GM21367 (cell line): ENCODE measurements around the gene ZNF672.
"Not testable (repeated sequence)": the region's sequence is repeated elsewhere in the genome, so short reads cannot be mapped to it uniquely, and the experiment has no call there.

ENCODE experiments used
- ATAC-seq: cut with Tn5 transposase; IDR thresholded peaks from one replicate; pipeline ENCODE4 v1.9.1; 2021; ENCODE audit not compliant: unreplicated experiment

Gene ZNF672

GRCh38 chr1:248837781-248838356 is at the start of gene ZNF672:
Gene ZNF672, plus strand, starts transcription at chr1:248838224. Its CDS starts 9,051 bp downstream, at chr1:248847275.
- peak; percentile 82 for ATAC-seq

- no peak for ATAC-seq
Measured at GRCh38 chr1:248788327-248788726, 49.7 kb upstream of the ZNF672 start.

- not testable (repeated sequence) for ATAC-seq
Measured at GRCh38 chr1:248789337-248789736, 48.7 kb upstream of the ZNF672 start.

- ATAC-seq = no peak
Measured at GRCh38 chr1:248790456-248790855, 47.6 kb upstream of the ZNF672 start.

GRCh38 chr1:248791010-248791409 is 47.0 kb upstream of the ZNF672 start:
- ATAC-seq = no peak

GRCh38 chr1:248792342-248792741 is 45.7 kb upstream of the ZNF672 start:
- no peak for ATAC-seq

- ATAC-seq = peak; percentile 89
Measured at GRCh38 chr1:248793592-248793991, 44.4 kb upstream of the ZNF672 start.

GRCh38 chr1:248794663-248795062 is 43.4 kb upstream of the ZNF672 start:
- not testable (repeated sequence) for ATAC-seq

- ATAC-seq = no peak
Measured at GRCh38 chr1:248798791-248799190, 39.2 kb upstream of the ZNF672 start.

GRCh38 chr1:248800459-248800858 is 37.6 kb upstream of the ZNF672 start:
- no peak for ATAC-seq

GRCh38 chr1:248802454-248802853 is 35.6 kb upstream of the ZNF672 start:
- ATAC-seq = no peak

- not testable (repeated sequence) for ATAC-seq
Measured at GRCh38 chr1:248803501-248803900, 34.5 kb upstream of the ZNF672 start.

- peak; percentile 88 for ATAC-seq
Measured at GRCh38 chr1:248804771-248805681, 33.0 kb upstream of the ZNF672 start.

GRCh38 chr1:248805876-248806275 is 32.1 kb upstream of the ZNF672 start:
- ATAC-seq = no peak

- peak; percentile 52 for ATAC-seq
Measured at GRCh38 chr1:248807067-248807737, 30.8 kb upstream of the ZNF672 start.

- no peak for ATAC-seq
Measured at GRCh38 chr1:248808876-248809275, 29.1 kb upstream of the ZNF672 start.

- no peak for ATAC-seq
Measured at GRCh38 chr1:248810000-248810726, 27.9 kb upstream of the ZNF672 start.

GRCh38 chr1:248810727-248811513 is 27.1 kb upstream of the ZNF672 start:
- no peak for ATAC-seq

- no peak for ATAC-seq
Measured at GRCh38 chr1:248811514-248812490, 26.2 kb upstream of the ZNF672 start.
